SK-N-SH treated with all-trans-retinoic acid at 6 μM for 48 hours (cell line): ENCODE data around the gene PSMD7.

Experiments used
- ATAC-seq: fragments of 200-7000 bp; cut with Tn5 transposase; 3 replicates; pipeline ENCODE4 v1.9.1; 2020; ENCODE audit warnings: mild to moderate bottlenecking, moderate library complexity
- ARNTL ChIP-seq: fragments of 450-650 bp; formaldehyde crosslinking; IDR thresholded peaks from 2 replicates; pipeline ENCODE4 v1.5.0; 2020; ENCODE audit warnings: low read depth, mild to moderate bottlenecking, moderate library complexity, borderline replicate concordance
- BACH2 ChIP-seq: fragments of 250-450 bp; sonication (Bioruptor Pico); IDR thresholded peaks from 2 replicates; pipeline ENCODE4 v1.9.0; 2021; ENCODE audit warnings: mild to moderate bottlenecking, borderline replicate concordance
- CSDC2 ChIP-seq: fragments of 250-450 bp; sonication (Bioruptor Pico); IDR thresholded peaks from 2 replicates; pipeline ENCODE4 v1.5.0; 2020; ENCODE audit warnings: mild to moderate bottlenecking, moderate library complexity
- ESRRG ChIP-seq: fragments of 250-450 bp; sonication (Bioruptor Pico); IDR thresholded peaks from 2 replicates; pipeline ENCODE4 v1.6.1; 2021; ENCODE audit warnings: mild to moderate bottlenecking
- GLIS3 ChIP-seq: fragments of 250-450 bp; sonication (Bioruptor Pico); IDR thresholded peaks from 2 replicates; pipeline ENCODE4 v1.5.0; 2020; ENCODE audit warnings: mild to moderate bottlenecking, moderate library complexity
- ISL1 ChIP-seq: fragments of 250-450 bp; sonication (Bioruptor Pico); IDR thresholded peaks from 2 replicates; pipeline ENCODE4 v2.1.2; 2022; ENCODE audit warnings: mild to moderate bottlenecking, moderate library complexity
- PPARA ChIP-seq: fragments of 250-450 bp; sonication (Bioruptor Pico); IDR thresholded peaks from 2 replicates; pipeline ENCODE4 v1.5.0; 2020; ENCODE audit warnings: mild to moderate bottlenecking, borderline replicate concordance
- RARB ChIP-seq: fragments of 250-450 bp; sonication (Bioruptor Pico); IDR thresholded peaks from 2 replicates; pipeline ENCODE4 v1.8.0; 2021; ENCODE audit warnings: mild to moderate bottlenecking, moderate library complexity
- TCF4 ChIP-seq: fragments of 250-450 bp; sonication (Bioruptor Pico); IDR thresholded peaks from 2 replicates; pipeline ENCODE4 v1.8.0; 2021; ENCODE audit warnings: mild to moderate bottlenecking, moderate library complexity, borderline replicate concordance
- TOX ChIP-seq: fragments of 250-450 bp; sonication (Bioruptor Pico); IDR thresholded peaks from 2 replicates; pipeline ENCODE4 v1.8.0; 2021; ENCODE audit warnings: mild to moderate bottlenecking, moderate library complexity, borderline replicate concordance
- ZC3H10 ChIP-seq: fragments of 250-450 bp; sonication (Bioruptor Pico); IDR thresholded peaks from 2 replicates; pipeline ENCODE4 v1.5.1; 2021; ENCODE audit warnings: mild to moderate bottlenecking, moderate library complexity
- ZFP3 ChIP-seq: fragments of 250-450 bp; sonication (Bioruptor Pico); IDR thresholded peaks from 2 replicates; pipeline ENCODE4 v1.5.0; 2020; ENCODE audit warnings: mild to moderate bottlenecking, moderate library complexity
- ZFP30 ChIP-seq: fragments of 450-650 bp; formaldehyde crosslinking; IDR thresholded peaks from 2 replicates; pipeline ENCODE4 v1.5.0; 2022; ENCODE audit warnings: mild to moderate bottlenecking, moderate library complexity
- ZNF565 ChIP-seq: fragments of 450-650 bp; formaldehyde crosslinking; conservative IDR thresholded peaks from 2 replicates; pipeline ENCODE4 v1.5.0; 2020; ENCODE audit warnings: low read depth, mild to moderate bottlenecking, moderate library complexity
- ZNF70 ChIP-seq: fragments of 450-650 bp; formaldehyde crosslinking; IDR thresholded peaks from 2 replicates; pipeline ENCODE4 v1.5.0; 2020; ENCODE audit warnings: mild to moderate bottlenecking, moderate library complexity
- ZNF8 ChIP-seq: fragments of 450-650 bp; formaldehyde crosslinking; IDR thresholded peaks from 2 replicates; pipeline ENCODE4 v1.5.0; 2020; ENCODE audit warnings: mild to moderate bottlenecking, moderate library complexity
- TF ChIP-seq, protein P1 (sequence below): fragments of 250-450 bp; sonication (Bioruptor Pico); IDR thresholded peaks from 2 replicates; pipeline ENCODE4 v1.5.1; 2021; ENCODE audit warnings: mild to moderate bottlenecking, moderate library complexity
- TF ChIP-seq, protein P2 (sequence below): fragments of 250-450 bp; sonication (Bioruptor Pico); IDR thresholded peaks from 2 replicates; pipeline ENCODE4 v1.5.1; 2020; ENCODE audit warnings: low read depth, mild to moderate bottlenecking, moderate library complexity
- TF ChIP-seq, protein P3 (sequence below): fragments of 250-450 bp; sonication (Bioruptor Pico); IDR thresholded peaks from 2 replicates; pipeline ENCODE4 v1.5.0; 2020; ENCODE audit warnings: mild to moderate bottlenecking, moderate library complexity
- TF ChIP-seq, protein P4 (sequence below): fragments of 250-450 bp; sonication (Bioruptor Pico); IDR thresholded peaks from 2 replicates; pipeline ENCODE4 v1.8.0; 2020; ENCODE audit warnings: mild to moderate bottlenecking, moderate library complexity, borderline replicate concordance
- TF ChIP-seq, protein P5 (sequence below): fragments of 250-450 bp; sonication (Bioruptor Pico); IDR thresholded peaks from 2 replicates; pipeline ENCODE4 v1.8.0; 2021; ENCODE audit warnings: low read depth, mild to moderate bottlenecking, moderate library complexity, borderline replicate concordance

PSMD7 gene

DNA sequence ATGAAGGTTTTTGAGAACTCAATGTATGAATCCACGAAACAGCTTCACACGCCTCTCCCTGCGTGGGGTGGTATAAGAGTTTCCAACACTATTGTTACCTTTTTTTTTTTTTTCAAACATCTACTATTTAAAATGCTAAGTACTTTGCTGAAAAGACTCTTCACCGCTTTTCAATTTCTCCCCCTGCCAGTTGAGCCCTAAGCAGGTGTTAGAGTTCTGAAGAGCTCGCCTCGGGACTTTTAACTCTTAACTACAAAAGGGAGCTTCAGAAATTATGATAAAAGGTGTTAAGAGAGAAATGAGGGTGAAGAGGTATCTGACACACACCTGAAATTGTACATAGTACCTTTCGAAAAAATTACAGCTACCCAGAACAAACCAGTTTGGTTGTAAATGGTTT, 20.9 kb upstream of the PSMD7 start:
- TF ChIP-seq ZNF565 (CRISPR knock-in tag), result no peak
- TF ChIP-seq, protein P1, sequence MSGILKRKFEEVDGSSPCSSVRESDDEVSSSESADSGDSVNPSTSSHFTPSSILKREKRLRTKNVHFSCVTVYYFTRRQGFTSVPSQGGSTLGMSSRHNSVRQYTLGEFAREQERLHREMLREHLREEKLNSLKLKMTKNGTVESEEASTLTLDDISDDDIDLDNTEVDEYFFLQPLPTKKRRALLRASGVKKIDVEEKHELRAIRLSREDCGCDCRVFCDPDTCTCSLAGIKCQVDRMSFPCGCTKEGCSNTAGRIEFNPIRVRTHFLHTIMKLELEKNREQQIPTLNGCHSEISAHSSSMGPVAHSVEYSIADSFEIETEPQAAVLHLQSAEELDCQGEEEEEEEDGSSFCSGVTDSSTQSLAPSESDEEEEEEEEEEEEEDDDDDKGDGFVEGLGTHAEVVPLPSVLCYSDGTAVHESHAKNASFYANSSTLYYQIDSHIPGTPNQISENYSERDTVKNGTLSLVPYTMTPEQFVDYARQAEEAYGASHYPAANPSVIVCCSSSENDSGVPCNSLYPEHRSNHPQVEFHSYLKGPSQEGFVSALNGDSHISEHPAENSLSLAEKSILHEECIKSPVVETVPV (CRISPR knock-in tag), result no peak
- no peak for ATAC-seq

DNA sequence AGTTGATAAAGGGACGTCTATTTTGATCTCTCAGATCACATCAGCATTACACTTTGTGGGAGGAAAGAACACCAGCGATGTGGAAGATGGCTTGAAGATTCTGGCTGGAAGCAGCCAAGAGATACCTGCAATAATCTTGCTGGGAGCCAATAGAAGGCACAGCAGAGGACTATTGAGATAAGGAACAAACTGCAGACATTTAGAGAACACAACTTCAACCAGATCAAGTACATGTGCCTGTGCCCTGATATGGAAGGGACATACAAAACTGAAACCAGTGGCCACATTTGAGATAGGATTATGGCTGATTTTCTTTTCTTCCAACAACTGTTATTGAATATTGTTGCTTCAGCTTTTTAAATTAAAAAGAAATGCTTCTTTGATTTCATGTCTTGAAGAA, 18.6 kb upstream of the PSMD7 start:
- TF ChIP-seq, protein P2, sequence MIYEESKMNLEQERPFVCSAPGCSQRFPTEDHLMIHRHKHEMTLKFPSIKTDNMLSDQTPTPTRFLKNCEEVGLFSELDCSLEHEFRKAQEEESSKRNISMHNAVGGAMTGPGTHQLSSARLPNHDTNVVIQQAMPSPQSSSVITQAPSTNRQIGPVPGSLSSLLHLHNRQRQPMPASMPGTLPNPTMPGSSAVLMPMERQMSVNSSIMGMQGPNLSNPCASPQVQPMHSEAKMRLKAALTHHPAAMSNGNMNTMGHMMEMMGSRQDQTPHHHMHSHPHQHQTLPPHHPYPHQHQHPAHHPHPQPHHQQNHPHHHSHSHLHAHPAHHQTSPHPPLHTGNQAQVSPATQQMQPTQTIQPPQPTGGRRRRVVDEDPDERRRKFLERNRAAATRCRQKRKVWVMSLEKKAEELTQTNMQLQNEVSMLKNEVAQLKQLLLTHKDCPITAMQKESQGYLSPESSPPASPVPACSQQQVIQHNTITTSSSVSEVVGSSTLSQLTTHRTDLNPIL, result no peak
- TF ChIP-seq TCF4 (CRISPR knock-in tag) (no peak), RARB (CRISPR knock-in tag) (no peak), ZC3H10 (CRISPR knock-in tag) (no peak), ISL1 (CRISPR knock-in tag) (no peak), ESRRG (no peak), ZFP30 (CRISPR knock-in tag) (no peak), BACH2 (CRISPR knock-in tag) (no peak), CSDC2 (no peak), GLIS3 (CRISPR knock-in tag) (no peak), TOX (CRISPR knock-in tag) (no peak), ZNF70 (CRISPR knock-in tag) (no peak)
- TF ChIP-seq, protein P3, sequence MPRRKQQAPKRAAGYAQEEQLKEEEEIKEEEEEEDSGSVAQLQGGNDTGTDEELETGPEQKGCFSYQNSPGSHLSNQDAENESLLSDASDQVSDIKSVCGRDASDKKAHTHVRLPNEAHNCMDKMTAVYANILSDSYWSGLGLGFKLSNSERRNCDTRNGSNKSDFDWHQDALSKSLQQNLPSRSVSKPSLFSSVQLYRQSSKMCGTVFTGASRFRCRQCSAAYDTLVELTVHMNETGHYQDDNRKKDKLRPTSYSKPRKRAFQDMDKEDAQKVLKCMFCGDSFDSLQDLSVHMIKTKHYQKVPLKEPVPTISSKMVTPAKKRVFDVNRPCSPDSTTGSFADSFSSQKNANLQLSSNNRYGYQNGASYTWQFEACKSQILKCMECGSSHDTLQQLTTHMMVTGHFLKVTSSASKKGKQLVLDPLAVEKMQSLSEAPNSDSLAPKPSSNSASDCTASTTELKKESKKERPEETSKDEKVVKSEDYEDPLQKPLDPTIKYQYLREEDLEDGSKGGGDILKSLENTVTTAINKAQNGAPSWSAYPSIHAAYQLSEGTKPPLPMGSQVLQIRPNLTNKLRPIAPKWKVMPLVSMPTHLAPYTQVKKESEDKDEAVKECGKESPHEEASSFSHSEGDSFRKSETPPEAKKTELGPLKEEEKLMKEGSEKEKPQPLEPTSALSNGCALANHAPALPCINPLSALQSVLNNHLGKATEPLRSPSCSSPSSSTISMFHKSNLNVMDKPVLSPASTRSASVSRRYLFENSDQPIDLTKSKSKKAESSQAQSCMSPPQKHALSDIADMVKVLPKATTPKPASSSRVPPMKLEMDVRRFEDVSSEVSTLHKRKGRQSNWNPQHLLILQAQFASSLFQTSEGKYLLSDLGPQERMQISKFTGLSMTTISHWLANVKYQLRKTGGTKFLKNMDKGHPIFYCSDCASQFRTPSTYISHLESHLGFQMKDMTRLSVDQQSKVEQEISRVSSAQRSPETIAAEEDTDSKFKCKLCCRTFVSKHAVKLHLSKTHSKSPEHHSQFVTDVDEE (CRISPR knock-in tag), result no peak
- TF ChIP-seq, protein P4, sequence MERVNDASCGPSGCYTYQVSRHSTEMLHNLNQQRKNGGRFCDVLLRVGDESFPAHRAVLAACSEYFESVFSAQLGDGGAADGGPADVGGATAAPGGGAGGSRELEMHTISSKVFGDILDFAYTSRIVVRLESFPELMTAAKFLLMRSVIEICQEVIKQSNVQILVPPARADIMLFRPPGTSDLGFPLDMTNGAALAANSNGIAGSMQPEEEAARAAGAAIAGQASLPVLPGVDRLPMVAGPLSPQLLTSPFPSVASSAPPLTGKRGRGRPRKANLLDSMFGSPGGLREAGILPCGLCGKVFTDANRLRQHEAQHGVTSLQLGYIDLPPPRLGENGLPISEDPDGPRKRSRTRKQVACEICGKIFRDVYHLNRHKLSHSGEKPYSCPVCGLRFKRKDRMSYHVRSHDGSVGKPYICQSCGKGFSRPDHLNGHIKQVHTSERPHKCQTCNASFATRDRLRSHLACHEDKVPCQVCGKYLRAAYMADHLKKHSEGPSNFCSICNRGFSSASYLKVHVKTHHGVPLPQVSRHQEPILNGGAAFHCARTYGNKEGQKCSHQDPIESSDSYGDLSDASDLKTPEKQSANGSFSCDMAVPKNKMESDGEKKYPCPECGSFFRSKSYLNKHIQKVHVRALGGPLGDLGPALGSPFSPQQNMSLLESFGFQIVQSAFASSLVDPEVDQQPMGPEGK (CRISPR knock-in tag), result no peak
- TF ChIP-seq, protein P1 (CRISPR knock-in tag), result no peak
- ATAC-seq, result no peak

DNA sequence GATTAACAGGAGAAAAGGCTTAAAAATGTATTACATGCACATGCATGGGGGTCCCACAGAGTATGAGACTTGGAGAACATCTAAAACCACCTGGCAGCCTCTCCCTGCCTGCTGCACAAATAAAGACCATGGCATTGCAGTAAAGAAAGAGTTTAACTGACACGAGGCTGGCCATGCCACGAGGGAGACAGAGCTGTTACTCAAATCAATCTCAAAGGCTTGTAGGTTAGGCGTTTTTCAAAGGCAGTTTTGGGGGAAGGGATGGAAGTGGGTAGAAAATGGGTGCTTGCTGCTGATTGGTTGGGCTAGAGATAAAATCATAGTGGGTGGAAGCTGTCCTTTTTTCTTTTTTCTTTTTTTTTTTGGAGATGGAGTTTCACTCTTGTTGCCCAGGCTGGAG, 17.3 kb upstream of the PSMD7 start:
- ATAC-seq, result no peak
- no peak for TF ChIP-seq ZNF8 (CRISPR knock-in tag)
- TF ChIP-seq, protein P5, sequence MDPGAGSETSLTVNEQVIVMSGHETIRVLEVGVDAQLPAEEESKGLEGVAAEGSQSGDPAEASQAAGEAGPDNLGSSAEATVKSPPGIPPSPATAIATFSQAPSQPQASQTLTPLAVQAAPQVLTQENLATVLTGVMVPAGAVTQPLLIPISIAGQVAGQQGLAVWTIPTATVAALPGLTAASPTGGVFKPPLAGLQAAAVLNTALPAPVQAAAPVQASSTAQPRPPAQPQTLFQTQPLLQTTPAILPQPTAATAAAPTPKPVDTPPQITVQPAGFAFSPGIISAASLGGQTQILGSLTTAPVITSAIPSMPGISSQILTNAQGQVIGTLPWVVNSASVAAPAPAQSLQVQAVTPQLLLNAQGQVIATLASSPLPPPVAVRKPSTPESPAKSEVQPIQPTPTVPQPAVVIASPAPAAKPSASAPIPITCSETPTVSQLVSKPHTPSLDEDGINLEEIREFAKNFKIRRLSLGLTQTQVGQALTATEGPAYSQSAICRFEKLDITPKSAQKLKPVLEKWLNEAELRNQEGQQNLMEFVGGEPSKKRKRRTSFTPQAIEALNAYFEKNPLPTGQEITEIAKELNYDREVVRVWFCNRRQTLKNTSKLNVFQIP, result no peak
- TF ChIP-seq, protein P1 (CRISPR knock-in tag), result no peak
- TF ChIP-seq TOX (CRISPR knock-in tag), result no peak
- no peak for TF ChIP-seq RARB (CRISPR knock-in tag)
- no peak for TF ChIP-seq ARNTL (CRISPR knock-in tag)
- no peak for TF ChIP-seq ZFP3
- TF ChIP-seq, protein P4 (CRISPR knock-in tag), result no peak
- no peak for TF ChIP-seq PPARA (CRISPR knock-in tag)
- no peak for TF ChIP-seq ESRRG
- no peak for TF ChIP-seq BACH2 (CRISPR knock-in tag)
- TF ChIP-seq ZC3H10 (CRISPR knock-in tag), result no peak
- no peak for TF ChIP-seq TCF4 (CRISPR knock-in tag)
